Retinal pigment epithelial cell (primary cell): ENCODE measurements around the gene RRP1.

ENCODE experiments used
- DNase-seq: peaks from one replicate; pipeline ENCODE4 v3.0.0-alpha.2; 2010; ENCODE audit warnings: low read depth
- H3K4me3 ChIP-seq: 2 replicates; pipeline ENCODE4 v1.5.1; 2011; ENCODE audit warnings: mild to moderate bottlenecking, low read length, control low read depth, moderate library complexity
- TF ChIP-seq, protein P1 (sequence below): conservative IDR thresholded peaks from 2 replicates; pipeline ENCODE4 v1.5.1; 2011; ENCODE audit warnings: low read depth, low read length, control low read depth, inconsistent platforms

The RRP1 gene

DNA sequence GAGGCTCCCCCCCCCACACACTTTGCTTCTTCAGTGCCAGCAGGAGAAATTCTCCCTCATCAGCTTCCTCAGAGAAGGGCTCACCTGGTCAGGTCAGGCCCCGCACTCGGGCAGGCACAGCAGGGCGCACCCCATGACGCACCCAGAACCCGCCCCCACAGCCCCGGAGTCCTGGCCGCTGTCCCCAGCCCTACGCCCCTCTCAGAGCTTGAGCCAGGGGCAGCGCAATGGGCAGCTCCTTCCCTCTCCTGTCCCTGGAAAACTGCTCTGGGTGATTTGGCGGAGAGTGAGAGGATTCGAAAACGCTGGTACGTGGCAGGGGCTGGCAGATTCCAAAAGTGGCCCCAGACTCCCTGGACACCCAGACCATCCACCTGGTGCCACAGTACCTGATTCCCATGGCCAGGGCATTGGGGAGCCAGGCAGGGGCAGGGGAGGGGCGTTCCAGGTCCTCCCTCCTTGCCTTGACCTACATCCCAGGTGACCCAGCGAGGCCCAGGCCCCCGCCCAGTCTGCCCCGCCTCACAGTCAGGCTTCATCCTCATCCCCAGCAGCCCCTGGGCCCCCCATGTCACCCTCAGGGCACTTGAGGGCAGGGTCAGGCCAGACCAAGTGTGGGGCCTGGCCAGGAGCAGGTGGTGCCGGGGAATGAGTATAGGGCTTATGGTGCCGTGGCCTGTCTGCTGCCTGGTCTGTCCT lies 23.7 kb downstream of the RRP1 start:
- no peak overlapping the region for H3K4me3 ChIP-seq
- no peak for DNase-seq
- TF ChIP-seq, protein P1, sequence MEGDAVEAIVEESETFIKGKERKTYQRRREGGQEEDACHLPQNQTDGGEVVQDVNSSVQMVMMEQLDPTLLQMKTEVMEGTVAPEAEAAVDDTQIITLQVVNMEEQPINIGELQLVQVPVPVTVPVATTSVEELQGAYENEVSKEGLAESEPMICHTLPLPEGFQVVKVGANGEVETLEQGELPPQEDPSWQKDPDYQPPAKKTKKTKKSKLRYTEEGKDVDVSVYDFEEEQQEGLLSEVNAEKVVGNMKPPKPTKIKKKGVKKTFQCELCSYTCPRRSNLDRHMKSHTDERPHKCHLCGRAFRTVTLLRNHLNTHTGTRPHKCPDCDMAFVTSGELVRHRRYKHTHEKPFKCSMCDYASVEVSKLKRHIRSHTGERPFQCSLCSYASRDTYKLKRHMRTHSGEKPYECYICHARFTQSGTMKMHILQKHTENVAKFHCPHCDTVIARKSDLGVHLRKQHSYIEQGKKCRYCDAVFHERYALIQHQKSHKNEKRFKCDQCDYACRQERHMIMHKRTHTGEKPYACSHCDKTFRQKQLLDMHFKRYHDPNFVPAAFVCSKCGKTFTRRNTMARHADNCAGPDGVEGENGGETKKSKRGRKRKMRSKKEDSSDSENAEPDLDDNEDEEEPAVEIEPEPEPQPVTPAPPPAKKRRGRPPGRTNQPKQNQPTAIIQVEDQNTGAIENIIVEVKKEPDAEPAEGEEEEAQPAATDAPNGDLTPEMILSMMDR, result no peak

- TF ChIP-seq, protein P1, result no peak
- H3K4me3 ChIP-seq, result no peak overlapping the region
- DNase-seq, result no peak
Observed at GRCh38 chr21:43813656-43813980, 24.2 kb downstream of the RRP1 start.

GRCh38 chr21:43814215-43815106 lies 25.1 kb downstream of the RRP1 start:
- no peak for DNase-seq
- TF ChIP-seq, protein P1, result no peak
- H3K4me3 ChIP-seq, result no peak overlapping the region

DNA sequence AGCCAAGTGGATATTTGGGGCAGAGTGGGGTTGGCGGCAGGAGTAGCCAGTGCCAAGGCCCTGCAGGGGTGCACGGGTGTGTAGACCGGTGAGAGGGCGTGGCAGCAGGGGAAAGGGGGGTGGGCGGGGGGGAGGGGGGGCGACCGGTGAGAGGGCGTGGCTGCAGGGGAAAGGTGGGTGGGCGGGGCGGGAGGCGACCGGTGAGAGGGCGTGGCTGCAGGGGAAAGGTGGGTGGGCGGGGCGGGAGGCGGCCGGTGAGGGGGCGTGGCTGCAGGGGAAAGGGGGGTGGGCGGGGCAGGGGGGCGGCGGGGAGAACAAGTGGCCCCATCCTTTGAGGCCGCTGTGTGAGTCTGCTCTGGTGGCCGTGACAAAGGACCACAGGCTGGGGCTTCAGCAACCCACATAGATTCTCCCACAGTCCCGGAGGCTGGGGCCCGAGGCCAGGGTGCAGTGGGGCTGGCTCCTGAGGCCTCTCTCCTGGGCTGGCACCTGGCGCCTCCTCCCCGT lies 25.8 kb downstream of the RRP1 start:
- no peak overlapping the region for H3K4me3 ChIP-seq
- TF ChIP-seq, protein P1, result no peak
- no peak for DNase-seq

- H3K4me3 ChIP-seq, result no peak overlapping the region
- TF ChIP-seq, protein P1, result no peak
- no peak for DNase-seq
Observed at GRCh38 chr21:43815991-43816390, 26.6 kb downstream of the RRP1 start.

GRCh38 chr21:43816611-43817071 lies 27.3 kb downstream of the RRP1 start:
- TF ChIP-seq, protein P1, result peak; percentile 14
- no peak overlapping the region for H3K4me3 ChIP-seq
- DNase-seq, result no peak
